Aorta (tissue), 5 donors: ENCODE data around the gene VEGFB. TPM values are rescaled to one million over a fixed set of nuclear protein-coding genes. Genes with fewer than 3 reads are reported as not detected.

Experiments
- ATAC-seq: fragments of 200-7000 bp; cut with Tn5 transposase; one replicate; pipeline ENCODE4 v1.9.1; 2022; ENCODE audit warnings: moderate library complexity; ENCODE audit not compliant: low FRiP score
- DNase-seq, 2 donors: peaks; one replicate each; pipeline ENCODE4 v3.0.0-alpha.2; 2020
- H3K27ac ChIP-seq, 2 donors: one replicate each; pipeline ENCODE4 v1.5.1; 2013; ENCODE audit warnings: low read length in 2 of 2, mild to moderate bottlenecking in 2 of 2, moderate library complexity in 2 of 2, control low read depth in 1 of 2, inconsistent platforms in 1 of 2, low read depth in 1 of 2
- H3K27me3 ChIP-seq, 2 donors: one replicate each; pipeline ENCODE4 v1.6.1; 2013; ENCODE audit warnings: control low read depth in 1 of 2, low read length in 1 of 2, mild to moderate bottlenecking in 1 of 2, moderate library complexity in 1 of 2; ENCODE audit not compliant: insufficient read depth in 2 of 2, control insufficient read depth in 1 of 2
- H3K36me3 ChIP-seq, 2 donors: one replicate each; pipeline ENCODE4 v1.6.1; 2013; ENCODE audit warnings: control low read depth in 1 of 2, low read length in 1 of 2, mild to moderate bottlenecking in 1 of 2; ENCODE audit not compliant: insufficient read depth in 2 of 2, control insufficient read depth in 1 of 2
- H3K4me1 ChIP-seq, 2 donors: one replicate each; pipeline ENCODE4 v1.6.1; 2013; ENCODE audit warnings: low read length in 2 of 2, control low read depth in 1 of 2, mild to moderate bottlenecking in 1 of 2, moderate library complexity in 1 of 2; ENCODE audit not compliant: insufficient read depth in 2 of 2, control insufficient read depth in 1 of 2
- H3K4me3 ChIP-seq, 2 donors: one replicate each; pipeline ENCODE4 v1.5.1; 2013; ENCODE audit warnings: low read length in 2 of 2, control low read depth in 1 of 2, mild to moderate bottlenecking in 1 of 2
- H3K9me3 ChIP-seq: one replicate; pipeline ENCODE4 v1.6.1; 2013; ENCODE audit warnings: mild to moderate bottlenecking, low read length; ENCODE audit not compliant: control insufficient read depth
- WGBS, 2 donors: extraction: QIAGEN DNeasy Blood & Tissue Kit; methylation state at CpG; one replicate each; pipeline ENCODE4 v1.1.7; 2013; 5-methylcytosine and 5-hydroxymethylcytosine counted together
- intact Hi-C, 2 donors: fragments of 100-400 bp; cut with DNase I; formaldehyde crosslinking; loops; one replicate each; pipeline versions ENCODE4 v1.14.2 to v1.15.0; 2022
- polyA plus RNA-seq, 2 donors: library from polyadenylated mRNA; stranded (reverse); fragments of 200-250 nt; gene quantifications; one replicate each; pipeline ENCODE4 v1.2.3, GENCODE V29; 2013
- total RNA-seq, 2 donors: library from RNA; stranded (reverse); fragmentation: NEBNext Ultra II Directional; extraction: Animal tissue kit (Norgen Biotek cat#: 25700); gene quantifications; one replicate each; pipeline ENCODE4 v1.2.1, GENCODE V29; 2021
- donor health status: healthy with polysubstance abuse.
- donor health status: Bipolar disorder and iron deficiency.
- donor health status: DM: no; HTN: no; CAD: no.
- donor health status: DM: no; HTN: no; CAD: no.
- donor health status: DM: yes; HTN: yes; CAD: no.

The VEGFB gene
- total and polyA plus RNA-seq, 4 donors, result 131 to 208 (median 198) TPM

DNA sequence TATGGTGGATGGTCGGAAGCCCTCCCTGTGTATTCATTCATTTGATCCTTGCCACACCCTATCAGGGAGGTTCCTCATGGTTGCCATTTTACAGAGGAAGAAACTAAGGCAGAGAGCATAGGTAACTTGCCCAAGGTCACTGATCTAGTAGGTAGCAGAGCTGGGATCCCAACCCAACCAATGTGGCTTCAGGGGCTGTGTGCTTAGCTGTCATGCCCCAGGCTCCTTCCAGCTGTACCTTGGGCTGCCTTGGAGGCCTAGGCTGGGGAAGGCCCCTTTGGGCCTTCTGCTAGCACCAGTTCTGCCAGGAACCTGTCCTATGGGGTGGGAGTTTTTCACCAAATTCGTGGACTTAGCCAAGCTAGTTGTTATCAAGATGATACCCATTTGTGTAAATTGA, 41.5 kb downstream of the VEGFB start:
- Histone ChIP-seq H3K36me3 (peaks cover 0 to 2% of the 10 kb centered on the region in 2 donors), H3K9me3 (no peaks in the 10 kb centered on the region), H3K4me1 (no peaks in the 10 kb centered on the region), H3K4me3 (no peak overlapping the region), H3K27ac (no peak overlapping the region), H3K27me3 (no peaks in the 10 kb centered on the region)
- no peak for DNase-seq
- WGBS, 2 donors, result 79 to 88% methylated on average over 2 of the region's 2 CpGs
- intact Hi-C loops, result no loop called here
- ATAC-seq, result no peak

GRCh38 chr11:64276653-64277431, 42.5 kb downstream of the VEGFB start:
- Histone ChIP-seq H3K9me3 (no peaks in the 10 kb centered on the region), H3K4me3 (no peak overlapping the region), H3K27ac (no peak overlapping the region), H3K36me3 (peaks cover 0 to 2% of the 10 kb centered on the region in 2 donors), H3K4me1 (no peaks in the 10 kb centered on the region), H3K27me3 (no peaks in the 10 kb centered on the region)
- intact Hi-C loops, result no loop called here
- ATAC-seq (no peak), DNase-seq (no peak)
- WGBS, 2 donors, result 75 to 76% methylated on average over 17 of the region's 17 CpGs

GRCh38 chr11:64278576-64279190, 44.3 kb downstream of the VEGFB start:
- intact Hi-C loops, result no loop called here
- Histone ChIP-seq H3K4me1 (no peaks in the 10 kb centered on the region), H3K4me3 (no peak overlapping the region), H3K9me3 (no peaks in the 10 kb centered on the region), H3K27ac (no peak overlapping the region), H3K27me3 (no peaks in the 10 kb centered on the region), H3K36me3 (peaks cover 0 to 2% of the 10 kb centered on the region in 2 donors)
- 82 to 85% methylated on average over 8 of the region's 8 CpGs for WGBS, 2 donors
- DNase-seq, result no peak
- no peak for ATAC-seq

DNA sequence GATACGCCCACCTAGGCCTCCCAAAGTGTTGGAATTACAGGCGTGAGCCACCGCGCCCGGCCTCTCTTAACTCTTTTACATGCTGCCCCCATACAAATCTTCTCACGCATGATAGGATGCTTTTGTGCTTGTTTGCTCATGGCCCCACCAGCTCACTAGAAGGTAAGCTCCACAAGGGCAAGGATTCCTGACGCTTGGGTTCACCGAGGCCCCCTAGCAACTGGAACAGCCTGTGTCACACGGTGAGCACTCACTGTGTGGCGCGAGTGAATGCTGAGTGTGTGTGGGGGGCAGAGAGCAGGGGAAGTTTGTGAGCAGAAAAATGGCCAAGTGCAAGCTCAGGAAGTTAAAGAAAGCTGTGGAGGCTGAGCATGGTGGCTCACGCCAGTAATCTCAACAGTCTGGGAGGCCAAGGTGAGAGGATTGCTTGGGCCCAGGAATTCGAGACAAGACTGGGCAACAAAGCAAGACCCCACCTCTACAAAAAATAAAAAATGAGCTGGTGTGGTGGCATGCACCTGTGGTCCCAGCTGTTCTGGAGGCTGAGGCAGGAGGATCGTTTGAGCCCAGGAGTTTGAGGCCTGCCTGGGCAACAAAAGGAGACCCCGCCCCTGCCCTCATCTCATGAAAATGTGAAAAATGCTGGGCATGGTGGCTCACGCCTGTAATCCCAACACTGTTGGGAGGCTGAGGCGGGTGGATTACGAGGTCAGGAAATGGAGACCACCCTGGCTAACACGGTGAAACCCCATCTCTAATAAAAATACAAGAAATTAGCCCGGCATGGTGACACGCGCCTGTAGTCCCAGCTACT, 47.8 kb downstream of the VEGFB start:
- intact Hi-C loops, result no loop called here

DNA sequence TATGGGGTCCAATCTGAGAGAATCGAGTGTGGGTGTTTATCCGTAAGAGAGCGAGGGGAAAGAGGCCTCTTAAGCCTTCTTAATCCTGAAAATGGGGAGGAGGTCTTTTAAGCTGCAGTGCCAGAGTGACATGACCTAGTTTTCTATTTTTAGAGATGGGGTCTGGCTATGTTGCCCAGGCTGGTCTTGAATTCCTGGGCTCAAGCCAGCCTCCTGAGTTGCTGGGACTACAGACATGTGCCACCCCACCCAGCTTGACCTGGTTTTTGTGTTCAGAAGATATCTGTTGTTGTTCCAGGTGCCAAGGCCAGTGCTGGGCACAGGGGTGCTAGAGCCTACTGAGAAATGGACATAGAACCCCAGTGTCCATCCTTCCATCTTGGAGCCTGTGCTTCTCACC, 48.7 kb downstream of the VEGFB start:
- intact Hi-C loops, result no loop called here
- no peak for ATAC-seq

More for the DNA sequence above, 47.8 kb downstream of the VEGFB start:
- Histone ChIP-seq H3K27me3 (no peaks in the 10 kb centered on the region), H3K4me3 (no peak overlapping the region), H3K9me3 (no peaks in the 10 kb centered on the region), H3K4me1 (no peaks in the 10 kb centered on the region), H3K27ac (no peak overlapping the region), H3K36me3 (no peaks in the 10 kb centered on the region)
- WGBS, 2 donors, result 92 to 93% methylated on average over 22 of the region's 22 CpGs
- no peak for ATAC-seq
- no peak for DNase-seq

DNA sequence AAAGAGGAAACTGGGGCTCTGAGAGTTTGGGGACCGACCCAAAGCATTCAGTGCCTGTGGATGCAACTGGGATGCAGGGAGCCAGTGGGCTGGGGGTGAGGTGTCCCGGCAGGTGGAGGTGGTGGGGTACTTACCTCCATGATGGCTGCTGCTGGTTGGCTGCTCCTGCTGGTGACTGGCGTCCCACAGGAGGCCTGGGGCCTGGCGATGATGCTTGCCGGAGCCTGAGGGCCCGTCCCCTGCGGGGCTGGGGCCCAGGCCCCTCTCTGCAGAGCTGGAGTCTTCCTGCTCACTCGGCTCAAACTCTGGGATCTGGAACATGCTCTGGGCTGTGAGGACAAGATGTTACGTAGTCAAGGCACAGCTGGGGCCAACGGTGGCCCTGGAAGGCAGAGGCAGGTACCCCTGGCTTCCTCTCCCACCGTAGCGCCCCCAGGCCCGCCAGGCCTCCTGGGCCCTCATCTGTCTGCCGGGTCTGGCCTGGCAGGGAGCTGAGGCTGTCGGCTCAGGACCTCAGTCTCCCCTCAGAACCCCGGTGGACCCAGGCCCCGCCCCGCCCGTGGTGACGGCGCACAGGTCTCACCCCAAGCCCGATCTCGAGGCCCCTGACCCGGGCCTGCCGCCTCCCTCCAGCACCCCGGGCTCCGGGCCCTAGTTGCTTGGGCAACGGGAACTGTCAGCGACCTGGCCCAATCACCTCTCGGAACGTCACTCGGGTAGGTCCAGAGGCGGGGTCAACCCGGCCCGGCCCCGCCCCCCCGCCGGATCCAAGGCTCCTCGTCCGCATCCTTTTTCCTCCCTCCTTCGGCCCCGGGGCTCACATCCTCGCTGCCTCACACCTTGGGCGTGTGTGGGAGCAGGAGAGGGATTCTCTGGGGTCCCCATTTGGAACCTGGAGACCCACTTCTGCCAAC, 49.9 kb downstream of the VEGFB start, which contains the start of gene BAD:
BAD (minus strand) TSS at position 618 of the 914 bp plus-strand sequence; CDS start at position 321, 297 bp downstream.
- no peaks in the 10 kb centered on the region for H3K9me3 ChIP-seq
- peak within 1 kb of the TSS; percentile 77 to 88 for H3K4me3 ChIP-seq
- no peaks in the 10 kb centered on the region for H3K4me1 ChIP-seq
- H3K27ac ChIP-seq, result peak within 1 kb of the TSS; percentile 5 to 72
- no peaks in the 10 kb centered on the region for H3K27me3 ChIP-seq
- DNase-seq (peak; percentile 97 to 98), ATAC-seq (peak; percentile 94)
- 2% methylated on average over 39 to 44 of the region's 44 CpGs for WGBS, 2 donors
- H3K36me3 ChIP-seq, result no peaks in the 10 kb centered on the region
- intact Hi-C loops, result no loop called here

More for the DNA sequence above, 48.7 kb downstream of the VEGFB start:
- no peak for DNase-seq
- WGBS, 2 donors, result 81 to 95% methylated on average over 3 of the region's 3 CpGs
- Histone ChIP-seq H3K27me3 (no peaks in the 10 kb centered on the region), H3K4me3 (no peak overlapping the region), H3K27ac (no peak overlapping the region), H3K9me3 (no peaks in the 10 kb centered on the region), H3K4me1 (no peaks in the 10 kb centered on the region), H3K36me3 (no peaks in the 10 kb centered on the region)

DNA sequence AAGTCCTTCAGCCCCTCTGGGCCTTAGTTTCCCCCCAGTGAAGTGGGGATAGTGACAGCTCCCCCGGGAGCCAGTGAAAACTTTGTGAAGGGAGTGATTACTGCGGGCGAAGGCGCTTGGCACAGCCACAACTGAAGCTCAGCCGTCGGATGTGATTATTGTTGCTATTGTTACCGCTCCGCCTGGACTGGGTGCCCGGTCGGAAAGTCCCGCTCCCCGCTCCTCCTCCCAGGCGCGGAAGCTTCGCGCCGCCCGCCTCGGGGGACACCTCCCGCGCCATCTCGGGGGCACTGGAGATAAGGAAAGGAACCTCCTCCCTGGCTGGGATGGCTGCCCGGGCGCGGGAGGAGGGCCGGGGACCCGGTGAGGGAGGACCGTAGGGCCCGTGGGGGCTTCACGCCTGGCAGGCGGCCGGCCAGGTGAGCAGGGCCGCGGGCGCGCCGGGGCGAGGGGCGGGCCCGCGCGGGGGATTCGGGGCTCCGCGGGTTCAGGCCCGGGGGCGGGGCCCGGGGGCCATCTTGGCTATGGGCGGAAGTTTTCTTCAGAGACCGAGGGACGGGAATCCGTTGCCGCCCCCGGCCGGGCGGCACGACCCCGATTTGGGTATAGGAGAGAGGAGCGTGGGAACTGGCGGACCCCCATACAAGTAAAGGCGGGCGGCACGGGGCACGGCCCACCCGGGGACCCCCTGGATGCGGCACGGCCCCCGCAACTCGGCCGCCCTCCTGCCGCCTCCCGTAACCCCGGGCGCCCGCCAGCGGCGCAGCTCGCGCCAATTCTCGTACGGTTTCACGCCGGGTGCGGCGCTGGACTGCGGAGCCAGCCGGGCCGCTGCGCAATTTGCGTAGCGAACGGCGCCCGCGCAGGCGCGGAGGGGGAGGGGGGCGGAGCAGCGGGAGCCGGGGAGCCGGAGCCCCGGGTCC, 50.8 kb downstream of the VEGFB start, which contains the start of gene GPR137:
GPR137 (plus strand) TSS at position 887 of the 923 bp plus-strand sequence. CDS start 677 bp downstream, outside the sequence.
- intact Hi-C loops, result no loop called here
- no peaks in the 10 kb centered on the region for H3K27me3 ChIP-seq
- peak within 1 kb of the TSS; percentile 77 to 88 for H3K4me3 ChIP-seq
- H3K36me3 ChIP-seq, result no peaks in the 10 kb centered on the region
- DNase-seq (peak; percentile 91 to 96), ATAC-seq (peak; percentile 90)
- no peaks in the 10 kb centered on the region for H3K9me3 ChIP-seq
- peak within 1 kb of the TSS; percentile 5 to 72 for H3K27ac ChIP-seq
- WGBS, 2 donors, result 0 to 1% methylated on average over 67 to 102 of the region's 102 CpGs
- H3K4me1 ChIP-seq, result no peaks in the 10 kb centered on the region
